HG03460 (cell line): ENCODE data around the gene PCYT1A.
"Not testable (repeated sequence)": the region's sequence is repeated elsewhere in the genome, so short reads cannot be mapped to it uniquely, and the experiment has no call there.

ENCODE experiments used
- ATAC-seq: cut with Tn5 transposase; IDR thresholded peaks from one replicate; pipeline ENCODE4 v1.9.1; 2021; ENCODE audit not compliant: unreplicated experiment

The PCYT1A gene

DNA sequence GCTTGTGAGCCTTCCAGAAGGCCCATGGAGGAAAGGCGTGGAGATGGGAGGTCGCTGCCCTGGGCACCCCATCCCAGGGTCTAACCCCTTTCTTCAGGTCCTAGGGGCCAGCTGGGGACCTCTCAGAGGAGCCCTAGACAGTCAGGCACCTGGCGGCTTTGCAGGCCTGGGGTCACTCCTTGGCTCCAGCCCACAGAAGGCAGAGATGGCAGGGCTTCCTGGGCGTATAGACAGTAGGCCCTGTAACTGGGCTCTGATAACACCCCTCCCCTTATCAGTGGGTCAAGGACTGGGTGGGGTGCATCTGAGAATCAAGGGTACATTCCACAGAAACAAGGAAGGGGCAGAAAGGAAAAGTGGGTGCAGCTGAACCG, 93.0 kb downstream of the PCYT1A start:
- ATAC-seq, result no peak

DNA sequence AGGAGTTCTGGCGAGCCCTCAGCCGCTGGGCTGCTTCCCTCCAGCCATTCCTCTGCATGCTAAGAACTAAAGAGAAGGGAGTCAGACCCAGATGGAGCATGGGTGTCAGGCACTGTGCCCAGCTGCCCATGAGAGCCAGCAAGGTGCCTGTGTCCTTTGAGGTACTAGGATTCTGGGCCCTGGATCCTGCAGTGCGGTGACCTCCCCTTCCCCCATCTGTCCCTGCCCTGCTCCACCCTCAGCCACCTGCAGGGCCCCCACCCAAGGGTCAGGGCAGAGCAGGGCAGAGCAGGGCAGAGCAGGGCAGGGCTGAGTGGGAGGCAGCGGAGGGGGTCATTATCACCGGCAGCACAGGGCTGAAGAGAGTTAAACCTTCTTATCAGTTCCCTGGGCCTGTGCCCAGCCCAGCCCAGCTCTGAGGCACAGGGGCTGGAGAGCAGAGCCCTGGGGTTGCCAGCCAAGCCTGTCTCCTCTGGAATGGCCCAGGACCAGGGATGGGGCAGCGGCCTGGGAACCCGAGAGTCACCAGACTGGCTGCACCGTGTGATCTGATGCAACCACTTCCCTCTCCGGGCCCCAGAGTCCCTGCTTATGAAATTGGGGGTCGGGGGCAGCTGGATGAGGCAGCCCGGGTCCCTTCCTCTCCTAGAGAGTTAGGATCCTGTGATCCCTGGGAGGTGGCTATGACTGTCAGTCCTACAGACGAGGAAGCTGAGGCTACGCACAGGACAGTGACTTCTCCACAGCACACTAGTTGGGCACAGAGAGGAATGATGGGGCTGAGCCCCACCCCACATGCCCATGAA, 93.6 kb downstream of the PCYT1A start:
- ATAC-seq, result no peak

DNA sequence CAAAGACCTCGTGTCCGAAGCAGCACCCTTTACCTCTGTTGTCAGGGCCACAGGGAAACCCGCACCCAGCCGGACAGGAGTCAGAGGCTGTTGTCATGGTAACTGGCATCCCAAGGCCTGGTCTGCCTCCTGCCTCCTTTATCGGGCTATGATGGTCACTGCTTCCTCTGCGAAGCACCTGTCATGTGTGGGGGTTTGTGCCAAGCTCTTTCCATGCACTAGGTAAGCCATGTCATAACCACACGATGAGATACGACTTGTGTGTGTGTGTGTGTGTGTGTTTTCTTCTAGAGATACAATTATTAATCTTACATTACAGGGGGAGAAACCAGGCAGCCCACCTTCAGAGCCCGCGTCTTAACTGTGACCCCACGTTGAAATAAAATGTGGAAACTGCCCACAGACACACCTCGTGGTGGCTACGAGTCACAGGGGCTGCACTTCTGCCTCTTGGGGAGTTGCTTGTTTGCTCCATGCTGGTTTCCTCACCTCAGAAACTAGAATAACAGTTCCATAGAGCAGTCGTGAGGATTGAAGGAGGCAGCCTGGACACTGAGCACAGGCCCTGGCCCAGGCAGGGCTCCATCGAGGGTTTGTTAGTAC, 94.3 kb downstream of the PCYT1A start:
- no peak for ATAC-seq

DNA sequence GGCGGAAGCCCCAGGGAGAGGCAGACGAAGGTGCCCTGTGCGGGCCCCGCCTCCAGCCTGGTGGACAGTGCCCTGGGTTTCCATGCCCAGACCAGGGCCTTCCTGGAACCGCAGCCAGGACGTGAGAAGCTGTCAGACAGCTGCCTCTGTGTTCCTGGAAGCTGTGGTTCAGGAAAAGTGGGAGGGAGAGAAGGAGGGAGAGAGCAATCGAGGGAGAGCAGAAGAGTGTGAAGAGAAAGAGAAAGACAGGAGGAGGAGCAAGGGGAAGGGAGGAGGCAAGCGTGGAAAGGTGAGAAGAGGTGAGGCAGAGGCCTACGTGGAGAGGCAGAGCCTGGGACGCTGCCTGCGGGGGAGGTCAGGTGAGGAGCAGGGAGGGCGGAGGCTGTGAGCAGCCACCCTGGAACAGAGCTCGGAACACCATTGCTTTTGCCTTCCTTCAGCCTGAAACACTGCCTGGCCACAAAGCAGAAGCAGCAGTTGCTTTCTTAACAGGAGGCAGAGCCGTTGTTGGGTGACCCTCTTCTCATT, 94.9 kb downstream of the PCYT1A start:
- no peak for ATAC-seq

DNA sequence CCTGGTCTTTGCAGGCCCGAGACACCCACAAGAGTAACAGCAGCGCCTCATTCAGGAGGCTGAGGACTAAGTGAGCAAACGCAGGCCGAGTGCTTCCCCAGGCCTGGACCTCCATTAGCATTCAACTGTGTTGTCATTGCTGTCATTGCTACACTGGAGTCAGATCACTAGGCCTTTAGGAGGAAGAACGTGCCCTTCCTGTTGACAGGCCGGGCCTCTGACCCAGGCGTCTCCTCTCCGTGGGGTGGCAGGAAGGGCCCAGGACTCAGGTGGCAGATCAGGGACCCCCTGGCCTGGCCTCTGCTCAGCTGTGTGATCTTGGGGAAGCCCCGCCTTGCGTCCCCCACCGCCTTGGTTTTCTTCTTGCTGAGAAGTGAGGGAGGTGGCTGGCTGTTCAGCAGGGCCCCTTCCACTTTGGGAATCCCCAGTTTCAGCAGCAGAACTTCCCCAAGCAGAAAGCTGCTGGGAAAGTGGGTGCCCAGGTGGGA, 95.4 kb downstream of the PCYT1A start:
- ATAC-seq, result no peak

DNA sequence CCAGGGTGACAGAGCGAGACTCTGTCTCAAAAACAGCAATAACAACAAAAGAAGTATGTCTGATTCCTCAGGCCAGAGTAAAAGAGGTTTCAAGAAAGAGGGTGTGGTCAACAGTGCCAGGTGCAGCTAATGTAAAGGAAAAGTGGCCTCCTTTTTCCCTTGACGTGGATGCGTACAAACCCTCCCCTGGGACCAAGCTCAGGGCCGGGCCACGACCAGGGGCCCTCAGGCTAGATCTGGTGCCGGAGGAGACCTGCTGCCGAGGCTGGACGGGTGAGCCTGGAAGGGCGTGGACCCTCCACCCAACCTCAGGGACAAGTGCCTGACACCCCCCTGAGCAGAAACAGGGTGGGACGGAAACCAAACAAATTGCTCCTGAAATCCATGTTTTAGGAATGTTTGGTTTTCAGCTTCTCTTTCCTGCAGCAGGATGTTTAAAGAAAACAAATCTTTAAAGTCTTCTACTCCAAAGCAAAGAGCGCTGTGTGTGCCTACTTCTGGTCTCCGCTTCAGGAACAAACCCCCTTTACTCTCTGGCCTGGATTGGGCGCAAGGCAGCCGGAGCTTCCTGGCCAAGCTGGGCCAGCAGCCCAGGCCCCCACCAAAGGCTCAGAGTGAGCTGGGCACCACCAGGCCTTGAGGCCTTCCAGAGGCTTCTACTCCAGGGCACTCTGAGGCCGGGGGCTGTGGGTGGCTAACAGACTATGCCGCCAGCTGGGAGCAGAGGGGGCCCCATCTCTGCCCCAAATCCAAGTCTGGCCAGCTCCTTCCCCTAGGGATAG, 97.8 kb downstream of the PCYT1A start:
- ATAC-seq, result no peak

DNA sequence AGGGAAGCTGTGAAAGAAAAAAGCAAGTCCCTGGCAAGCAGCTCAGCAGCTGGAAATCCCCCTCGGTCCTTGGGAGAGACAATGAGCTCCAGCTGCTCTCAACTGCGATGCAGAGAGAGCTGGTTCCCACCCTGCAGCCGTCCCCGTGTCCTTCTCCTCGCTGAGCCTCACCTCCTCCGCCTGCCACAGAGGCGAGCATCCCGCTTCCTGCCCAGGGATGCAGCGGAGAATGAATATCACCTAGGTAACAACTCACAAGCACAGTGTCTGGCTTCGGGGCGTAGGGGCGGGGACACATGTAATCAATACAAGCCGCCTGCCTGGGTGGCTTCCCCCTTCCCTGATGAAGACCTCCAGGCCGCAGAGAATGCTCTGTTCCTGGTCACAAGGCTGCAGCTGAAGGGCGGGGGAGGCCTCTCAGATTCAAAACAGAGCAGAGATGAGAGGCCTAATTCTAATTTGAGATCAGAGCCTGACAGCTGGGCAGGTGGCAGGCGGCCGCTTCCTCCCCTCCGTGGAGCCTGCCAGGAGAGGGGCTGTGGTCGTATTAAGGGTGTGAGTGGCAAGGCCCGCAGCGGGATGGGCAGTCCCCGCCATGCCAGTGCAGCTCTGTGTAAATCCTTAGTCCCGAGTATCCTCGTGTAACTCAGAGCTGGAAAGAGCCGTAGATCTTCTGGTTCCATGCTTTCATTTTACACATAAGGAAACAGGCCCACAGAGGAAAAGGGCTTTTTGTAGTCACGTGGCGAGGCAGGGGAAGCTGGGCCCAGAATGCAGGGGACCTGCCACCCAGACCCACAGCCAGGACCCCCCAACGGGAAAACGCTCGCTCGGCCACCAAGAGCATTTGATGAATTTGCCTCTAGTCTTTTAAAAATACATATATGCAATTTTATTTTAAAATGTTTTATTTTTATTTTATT, 100.6 kb downstream of the PCYT1A start:
- peak; percentile 53 for ATAC-seq

DNA sequence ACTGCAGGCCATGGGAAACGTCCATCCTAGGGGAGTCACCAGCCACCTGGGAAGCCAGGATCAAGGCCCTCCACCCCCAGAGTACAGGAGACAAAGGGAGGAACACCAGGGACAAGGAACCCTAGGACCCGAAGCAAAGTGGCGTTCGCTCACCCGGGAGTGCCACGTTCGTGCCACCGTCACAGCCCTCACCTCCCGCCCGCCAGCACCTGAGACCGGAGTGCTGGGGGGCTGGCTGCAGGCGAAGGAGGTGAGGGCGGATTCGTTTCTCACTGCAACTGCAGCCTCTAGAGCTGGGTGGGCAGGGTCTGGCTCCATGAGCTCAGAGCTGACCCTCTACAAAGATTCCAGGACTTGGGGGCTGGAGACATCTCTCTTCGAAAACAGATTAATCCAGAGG, 102.6 kb downstream of the PCYT1A start:
- ATAC-seq, result no peak

DNA sequence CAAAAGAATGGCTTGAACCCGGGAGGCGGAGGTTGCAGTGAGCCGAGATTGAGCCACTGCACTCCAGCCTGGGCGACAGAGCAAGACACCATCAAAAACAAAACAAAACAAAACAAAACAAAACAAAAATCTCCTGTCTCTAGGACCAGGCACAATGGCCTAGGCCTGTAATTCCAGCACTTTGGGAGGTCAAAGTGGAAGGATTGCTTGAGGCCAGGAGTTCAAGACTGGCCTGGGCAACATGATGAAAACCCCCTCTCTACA, 103.4 kb downstream of the PCYT1A start:
- ATAC-seq, result not testable (repeated sequence)

DNA sequence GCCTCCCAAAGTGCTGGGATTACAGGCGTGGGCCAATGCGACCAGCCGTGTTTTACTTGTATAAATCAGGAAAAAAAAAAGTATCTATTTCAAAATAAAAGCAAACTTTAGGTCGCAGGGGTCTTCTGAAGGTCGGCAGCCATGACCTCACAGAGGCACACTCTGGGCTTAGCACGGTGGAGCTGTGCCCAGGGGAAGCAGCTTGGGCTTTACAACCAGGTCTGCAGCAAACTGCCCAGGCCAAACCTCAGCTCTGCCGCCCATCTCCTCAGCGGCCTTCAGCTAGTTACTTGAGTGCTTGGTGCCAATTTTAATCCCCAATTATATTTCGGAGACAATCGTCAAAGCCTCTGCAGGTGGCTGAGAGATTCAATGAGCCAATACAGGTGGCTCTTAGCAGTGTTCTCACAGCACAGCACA, 106.4 kb downstream of the PCYT1A start:
- ATAC-seq, result no peak

DNA sequence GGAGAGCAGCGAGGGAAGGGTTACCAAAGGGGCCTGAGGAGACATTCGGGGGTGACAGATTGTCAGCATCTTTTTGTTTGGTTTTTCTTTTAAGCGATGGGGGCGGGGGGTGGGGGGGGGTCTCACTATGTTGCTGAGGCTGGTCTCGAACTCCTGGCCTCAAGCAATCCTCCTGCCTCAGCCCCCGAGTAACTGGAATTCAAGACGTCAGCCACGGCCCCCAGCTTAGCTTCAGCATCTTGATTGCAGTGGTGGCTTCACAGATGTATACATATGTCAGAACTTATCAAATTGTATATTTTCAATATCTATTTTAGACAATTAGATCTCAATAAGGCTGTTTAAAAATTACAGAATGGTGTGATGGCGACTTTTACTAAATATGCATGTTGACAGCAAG, 107.2 kb downstream of the PCYT1A start:
- no peak for ATAC-seq
